ENCODE measurements around the gene MYDGF.
"Not testable (repeated sequence)": the region's sequence is repeated elsewhere in the genome, so short reads cannot be mapped to it uniquely, and the experiment has no call there.

The MYDGF gene

DNA sequence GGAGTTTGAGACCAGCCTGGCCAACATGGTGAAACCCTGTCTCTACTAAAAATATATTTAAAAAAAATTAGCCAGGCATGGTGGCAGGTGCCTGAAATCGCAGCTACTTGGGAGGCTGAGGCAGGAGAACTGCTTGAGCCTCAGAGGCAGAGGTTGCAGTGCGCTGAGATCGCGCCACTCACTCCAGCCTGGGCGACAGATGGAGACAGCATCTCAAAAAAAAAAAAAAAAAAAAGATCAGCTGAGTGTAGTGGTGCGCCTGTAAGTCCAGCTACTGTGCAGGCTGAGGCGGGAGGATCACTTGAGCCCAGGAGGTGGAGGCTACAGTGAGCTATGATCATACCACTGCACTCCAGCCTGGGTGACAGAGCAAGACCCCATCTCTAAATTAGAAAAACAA, 9.9 kb upstream of the MYDGF start:
- not testable (repeated sequence) for DNase-seq (ENCODE audit: low read depth, low spot score)

DNA sequence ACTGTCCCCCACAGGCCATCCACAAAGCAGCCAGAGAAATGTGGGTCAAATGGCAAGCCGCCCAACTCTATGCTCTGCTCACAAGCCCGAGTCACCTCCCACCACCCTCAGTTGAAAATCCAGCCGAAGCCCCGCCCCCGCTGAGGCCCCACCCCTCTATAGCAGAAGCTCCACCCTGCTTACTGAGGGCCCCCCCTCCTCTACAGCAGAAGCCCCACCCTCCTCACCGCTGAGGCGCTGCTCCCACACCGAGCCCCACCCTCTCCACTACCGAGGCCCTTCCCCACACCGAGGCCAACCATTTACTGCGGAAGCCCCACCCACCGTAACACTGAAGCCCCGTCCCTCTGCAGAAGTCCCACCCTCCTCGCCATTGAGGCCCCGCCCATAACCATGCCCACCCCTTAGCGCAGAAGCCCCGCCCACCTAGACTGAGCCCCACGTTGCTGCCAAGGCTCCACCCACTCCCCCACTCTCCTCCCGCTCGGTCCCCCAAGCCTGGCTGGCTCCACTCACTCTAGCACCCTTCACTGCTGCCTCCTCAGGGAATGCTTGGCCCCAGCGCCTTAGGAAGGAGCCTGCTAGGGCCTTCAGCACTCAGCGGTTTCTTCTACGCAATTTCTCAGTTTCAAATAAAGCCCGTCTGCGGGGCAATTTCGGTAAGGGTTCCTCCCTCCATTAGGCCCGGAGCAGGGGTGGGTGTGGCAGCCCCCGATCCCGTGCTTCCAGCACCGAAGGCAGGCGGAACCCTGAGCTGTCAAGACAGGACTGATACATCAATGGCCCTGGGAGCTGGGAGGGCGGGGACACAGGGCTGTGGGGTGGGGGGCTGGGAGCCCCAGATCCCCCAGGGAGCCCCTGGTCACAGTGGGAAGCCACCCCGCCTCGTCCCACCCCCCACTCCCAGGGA, 9.0 kb upstream of the MYDGF start:
- DNase-seq (ENCODE audit: low read depth, low spot score), result no peak
- H3K4me3 ChIP-seq (ENCODE audit: low read length), result no peak overlapping the region

More for the DNA sequence above, 9.9 kb upstream of the MYDGF start:
- not testable (repeated sequence) for H3K4me3 ChIP-seq (ENCODE audit: low read length)

DNA sequence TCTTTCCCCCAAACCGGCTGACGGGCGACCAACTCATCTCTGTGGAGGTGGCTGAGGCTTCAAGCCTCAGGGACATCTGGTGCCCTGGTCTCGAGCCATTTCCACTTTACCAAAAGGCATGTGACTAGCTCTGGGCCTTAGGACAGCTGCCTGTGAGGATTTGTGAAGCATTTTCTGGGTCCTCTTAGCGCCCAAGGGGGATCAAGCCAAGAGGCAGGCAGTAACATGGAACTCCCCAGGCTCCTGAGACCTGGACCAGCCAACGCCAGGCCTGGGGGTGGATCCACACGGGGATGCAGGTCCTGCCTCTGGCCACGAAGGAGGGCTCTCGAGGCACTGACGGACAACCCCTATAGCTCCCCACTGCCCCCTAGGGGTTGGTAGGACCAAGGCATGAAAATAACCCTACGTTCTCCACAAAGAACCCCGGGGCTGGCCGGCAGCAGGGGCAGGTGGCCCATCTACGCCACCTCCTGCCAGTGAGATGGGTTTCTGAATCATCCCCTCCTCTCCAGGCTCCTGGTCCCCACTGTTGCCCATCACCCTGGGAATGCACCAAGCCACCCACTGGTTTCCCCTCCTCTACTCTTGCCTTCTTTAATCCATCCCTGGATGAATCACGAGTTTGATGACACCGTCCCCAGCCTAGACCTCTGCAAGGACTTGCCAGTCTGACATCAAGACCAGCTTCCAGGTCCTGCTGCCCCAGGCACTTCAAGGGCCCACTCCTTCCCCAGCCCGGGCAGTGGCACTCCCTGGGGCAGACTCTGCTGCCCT, 7.0 kb upstream of the MYDGF start:
- DNase-seq (ENCODE audit: low read depth, low spot score), result no peak

DNA sequence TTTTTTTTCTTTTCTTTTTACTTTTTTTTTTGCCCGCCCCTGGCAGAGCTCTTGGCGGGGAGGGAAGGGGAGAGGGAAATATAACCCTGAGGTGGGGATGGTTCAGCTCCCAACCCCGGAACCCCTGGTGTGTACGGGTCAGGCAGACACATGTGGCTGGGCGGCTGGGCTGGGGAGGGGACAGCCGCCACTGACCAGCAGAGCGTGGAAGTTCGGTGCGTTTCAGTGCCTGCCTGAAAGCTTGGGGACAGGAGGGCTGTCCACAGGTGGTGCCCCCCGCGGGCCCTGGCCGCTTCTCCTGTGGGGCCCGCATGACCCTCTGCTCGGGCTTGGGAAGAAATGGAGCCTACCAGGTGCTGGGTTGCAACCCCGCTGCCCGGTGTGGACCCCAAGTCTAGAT, 5.2 kb upstream of the MYDGF start:
- no peak overlapping the region for H3K4me3 ChIP-seq (ENCODE audit: low read length)
- DNase-seq (ENCODE audit: low read depth, low spot score), result no peak

More for the DNA sequence above, 7.0 kb upstream of the MYDGF start:
- H3K4me3 ChIP-seq (ENCODE audit: low read length), result no peak overlapping the region

- DNase-seq (ENCODE audit: low read depth, low spot score), result no peak
- H3K4me3 ChIP-seq (ENCODE audit: low read length), result no peak overlapping the region
Observed at GRCh38 chr19:4673726-4674125, 3.6 kb upstream of the MYDGF start.

DNA sequence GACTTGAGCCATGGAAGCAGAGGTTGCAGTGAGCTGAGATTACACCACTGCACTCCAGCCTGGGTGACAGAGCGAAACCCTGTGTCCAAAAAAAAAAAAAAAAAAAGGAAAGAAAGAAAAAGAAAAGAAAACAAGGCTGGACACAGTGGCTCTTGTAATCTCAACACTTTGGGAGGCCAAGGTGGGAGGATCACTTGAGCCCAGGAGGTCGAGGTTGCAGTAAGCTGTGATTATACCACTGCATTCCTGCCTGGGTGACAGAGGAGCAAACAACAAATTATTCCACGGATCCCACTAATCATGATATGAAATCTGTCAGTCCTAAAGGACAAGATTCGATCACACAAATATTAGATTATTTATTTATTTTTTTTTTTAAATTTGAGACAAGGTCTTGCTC, 3.1 kb upstream of the MYDGF start:
- no peak overlapping the region for H3K4me3 ChIP-seq (ENCODE audit: low read length)
- no peak for DNase-seq (ENCODE audit: low read depth, low spot score)

DNA sequence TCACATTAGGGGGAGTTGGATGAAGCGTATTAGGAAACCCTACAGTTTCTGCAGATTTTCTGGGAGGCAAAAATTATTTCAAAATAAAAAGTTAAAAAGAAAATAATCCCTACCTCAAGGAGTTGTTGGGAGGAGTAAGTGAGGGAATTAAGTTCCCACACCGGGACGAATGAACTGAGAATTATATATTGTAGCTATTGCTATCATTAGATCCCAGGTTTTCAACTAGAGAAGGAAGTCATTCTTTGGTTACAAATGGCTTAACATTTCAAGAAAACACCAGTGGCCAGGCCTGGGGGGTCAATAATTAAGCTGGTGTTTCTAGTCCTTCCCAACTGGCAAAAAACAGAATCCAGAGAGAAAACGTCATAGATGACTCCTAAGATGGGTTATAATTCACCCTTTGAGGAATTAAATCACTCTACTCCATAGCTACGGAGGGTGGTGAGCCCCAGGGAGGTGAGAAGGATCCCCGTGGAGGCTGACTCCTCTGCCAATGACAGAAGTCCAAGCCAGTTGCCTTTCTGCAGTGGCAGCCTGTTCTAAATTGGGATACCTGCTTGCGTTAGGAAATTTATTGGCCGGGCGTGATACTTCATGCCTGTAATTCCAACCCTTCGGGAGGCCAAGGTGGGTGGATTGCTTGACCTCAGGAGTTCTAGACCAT, 1.2 kb upstream of the MYDGF start:
- DNase-seq (ENCODE audit: low read depth, low spot score), result no peak
- H3K4me3 ChIP-seq (ENCODE audit: low read length), result no peak overlapping the region

DNA sequence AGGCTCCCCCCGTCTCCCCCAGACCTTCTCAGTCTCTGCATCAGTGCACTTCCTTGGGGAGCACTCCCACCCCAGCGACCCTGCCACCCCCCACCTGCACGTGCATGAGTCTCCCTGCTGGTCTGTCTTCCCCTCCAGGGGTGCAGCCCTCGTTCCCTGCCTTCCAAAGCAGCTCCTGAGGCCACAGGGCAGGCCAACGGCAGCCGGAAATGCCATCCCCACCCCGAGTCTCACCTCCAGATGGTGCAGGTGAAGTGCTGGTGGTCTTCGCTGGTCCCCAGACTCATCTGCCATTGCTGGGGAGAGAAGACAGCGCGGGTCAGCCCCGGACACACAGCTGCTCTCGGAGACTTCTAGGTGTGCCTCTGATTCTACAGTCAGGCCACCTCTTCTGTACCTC, 5.5 kb downstream of the MYDGF start:
- no peak overlapping the region for H3K4me3 ChIP-seq (ENCODE audit: low read length)
- no peak for DNase-seq (ENCODE audit: low read depth, low spot score)

DNA sequence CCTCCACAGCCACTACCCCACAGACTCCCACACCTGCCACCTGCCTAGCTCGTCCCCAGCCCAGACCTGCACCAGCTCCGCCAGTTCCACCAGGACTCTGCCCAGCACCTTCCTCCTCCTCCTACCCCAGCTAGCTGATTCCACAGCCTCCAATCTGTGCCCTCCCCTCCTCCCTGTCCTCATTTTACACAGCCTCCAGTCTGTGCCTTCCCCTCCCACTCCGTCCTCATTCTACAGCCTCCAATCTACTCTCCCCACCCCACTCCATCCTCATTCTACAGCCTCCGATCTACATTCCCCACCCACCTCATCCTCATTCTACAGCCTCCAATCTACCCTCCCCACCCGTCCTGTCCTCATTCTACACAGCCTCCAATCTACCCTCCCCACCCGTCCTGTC, 7.3 kb downstream of the MYDGF start:
- no peak overlapping the region for H3K4me3 ChIP-seq (ENCODE audit: low read length)
- no peak for DNase-seq (ENCODE audit: low read depth, low spot score)

- H3K4me3 ChIP-seq (ENCODE audit: low read length), result no peak overlapping the region
- no peak for DNase-seq (ENCODE audit: low read depth, low spot score)
Observed at GRCh38 chr19:4662020-4662695, 8.0 kb downstream of the MYDGF start.

DNA sequence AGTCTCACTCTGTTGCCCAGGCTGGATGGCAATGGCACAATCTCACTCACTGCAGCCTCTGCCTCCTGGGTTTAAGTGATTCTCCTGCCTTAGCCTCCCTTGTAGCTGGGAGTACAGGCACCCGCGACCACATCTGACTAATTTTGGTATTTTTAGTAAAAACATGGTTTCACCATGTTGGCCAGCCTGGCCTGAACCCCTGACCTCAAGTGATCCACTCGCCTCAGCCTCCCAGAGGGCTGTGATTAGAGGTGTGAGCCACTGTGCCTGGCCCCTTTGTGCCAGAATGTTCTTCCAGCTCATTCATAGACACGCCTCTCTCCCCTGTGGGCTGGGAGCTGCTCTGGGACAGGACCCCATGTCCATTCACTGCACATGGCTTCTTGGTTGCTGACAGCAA, 9.1 kb downstream of the MYDGF start:
- H3K4me3 ChIP-seq (ENCODE audit: low read length), result no peak overlapping the region
- no peak for DNase-seq (ENCODE audit: low read depth, low spot score)

- DNase-seq (ENCODE audit: low read depth, low spot score), result peak; percentile 26
- H3K4me3 ChIP-seq (ENCODE audit: low read length), result no peak overlapping the region
Observed at GRCh38 chr19:4660181-4660791, 9.9 kb downstream of the MYDGF start.

DNA sequence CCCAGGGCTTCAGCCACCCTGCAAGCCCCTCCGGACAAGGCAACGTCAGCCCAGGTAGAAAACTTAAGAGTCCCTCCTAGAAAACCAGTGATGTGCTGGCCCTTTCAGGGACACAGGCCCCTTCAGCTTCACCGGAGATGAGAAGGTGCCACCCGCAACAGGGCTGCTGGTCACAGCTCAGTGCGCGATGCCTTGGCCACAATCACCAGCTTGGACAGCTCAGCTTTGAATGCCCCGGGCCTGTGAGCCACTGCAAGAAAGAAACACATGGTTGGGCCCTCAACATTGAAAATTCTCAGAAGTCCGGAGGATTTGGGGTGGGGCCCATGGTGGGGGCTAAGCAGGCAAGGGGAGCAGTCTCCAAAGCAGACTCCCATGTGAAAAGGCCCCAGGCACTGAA, 12.3 kb downstream of the MYDGF start:
- DNase-seq (ENCODE audit: low read depth, low spot score), result no peak

GRCh38 chr19:4657262-4657661, 12.9 kb downstream of the MYDGF start:
- DNase-seq (ENCODE audit: low read depth, low spot score), result no peak

More for the DNA sequence above, 12.3 kb downstream of the MYDGF start:
- no peak overlapping the region for H3K4me3 ChIP-seq (ENCODE audit: low read length)

DNA sequence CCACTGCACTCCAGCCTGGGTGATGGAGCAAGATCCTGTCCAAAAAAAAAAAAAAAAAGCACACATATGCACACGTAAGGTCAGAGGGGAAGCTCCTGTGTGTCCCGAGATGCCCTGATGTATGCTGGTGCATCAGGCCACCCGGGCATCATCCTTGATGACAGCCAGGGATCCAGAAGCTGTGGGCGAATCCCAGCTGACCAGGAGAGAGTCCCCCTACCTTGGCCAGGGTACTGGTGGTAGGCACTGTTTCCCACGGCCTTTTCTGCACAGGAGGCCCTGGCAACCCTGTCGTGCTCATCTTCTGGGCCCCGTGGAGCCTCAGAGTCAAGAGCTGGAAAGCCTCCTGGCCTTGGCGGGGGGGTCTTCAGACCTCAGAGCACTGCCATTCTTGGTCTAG, 14.0 kb downstream of the MYDGF start:
- no peak overlapping the region for H3K4me3 ChIP-seq (ENCODE audit: low read length)
- DNase-seq (ENCODE audit: low read depth, low spot score), result no peak

More at GRCh38 chr19:4657262-4657661, 12.9 kb downstream of the MYDGF start:
- H3K4me3 ChIP-seq (ENCODE audit: low read length), result no peak overlapping the region

DNA sequence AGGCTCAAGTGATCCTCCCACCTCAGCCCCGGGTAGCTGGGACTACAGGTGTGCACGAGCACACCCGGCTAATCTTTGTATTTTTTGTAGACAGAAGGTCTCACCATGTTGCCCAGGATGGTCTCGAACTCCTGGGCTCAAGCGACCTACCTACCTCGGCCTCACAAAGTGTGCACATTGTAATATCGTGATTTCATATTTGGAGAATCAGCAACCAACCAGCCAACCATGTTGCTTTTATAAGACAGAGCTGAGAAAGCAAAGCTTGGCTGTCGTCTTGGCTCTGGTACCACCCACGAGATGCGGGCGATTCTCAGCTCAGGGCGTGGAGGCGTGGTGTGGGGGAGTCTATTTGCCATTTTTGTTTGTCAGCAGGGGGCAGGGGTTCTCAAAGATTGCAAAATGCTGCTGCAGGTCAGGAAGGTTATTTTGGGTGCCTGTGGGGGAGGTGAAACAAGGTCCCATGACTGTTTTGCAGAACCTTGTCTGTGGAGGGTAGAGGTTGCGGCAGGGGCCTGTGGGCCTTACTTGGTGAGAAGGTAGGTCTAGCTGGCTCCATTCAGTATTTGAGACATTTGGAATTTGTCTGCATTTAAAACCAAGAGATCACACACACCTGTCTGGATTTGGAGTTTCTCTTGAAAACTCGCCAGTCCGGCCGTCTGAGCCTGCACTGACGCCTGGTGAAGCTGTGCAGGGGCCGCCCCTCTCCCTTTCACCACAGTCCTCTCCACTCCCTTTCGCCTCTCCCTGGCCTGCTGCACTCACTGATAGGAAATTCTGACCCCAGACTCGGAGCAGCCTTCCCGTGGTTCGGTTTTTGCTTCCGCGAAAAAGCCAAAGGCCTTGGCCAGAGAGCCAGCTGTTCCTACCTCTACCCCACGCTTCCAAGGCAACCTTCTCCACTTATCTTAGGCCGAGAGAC, 15.4 kb downstream of the MYDGF start:
- DNase-seq (ENCODE audit: low read depth, low spot score), result no peak
- H3K4me3 ChIP-seq (ENCODE audit: low read length), result no peak overlapping the region

DNA sequence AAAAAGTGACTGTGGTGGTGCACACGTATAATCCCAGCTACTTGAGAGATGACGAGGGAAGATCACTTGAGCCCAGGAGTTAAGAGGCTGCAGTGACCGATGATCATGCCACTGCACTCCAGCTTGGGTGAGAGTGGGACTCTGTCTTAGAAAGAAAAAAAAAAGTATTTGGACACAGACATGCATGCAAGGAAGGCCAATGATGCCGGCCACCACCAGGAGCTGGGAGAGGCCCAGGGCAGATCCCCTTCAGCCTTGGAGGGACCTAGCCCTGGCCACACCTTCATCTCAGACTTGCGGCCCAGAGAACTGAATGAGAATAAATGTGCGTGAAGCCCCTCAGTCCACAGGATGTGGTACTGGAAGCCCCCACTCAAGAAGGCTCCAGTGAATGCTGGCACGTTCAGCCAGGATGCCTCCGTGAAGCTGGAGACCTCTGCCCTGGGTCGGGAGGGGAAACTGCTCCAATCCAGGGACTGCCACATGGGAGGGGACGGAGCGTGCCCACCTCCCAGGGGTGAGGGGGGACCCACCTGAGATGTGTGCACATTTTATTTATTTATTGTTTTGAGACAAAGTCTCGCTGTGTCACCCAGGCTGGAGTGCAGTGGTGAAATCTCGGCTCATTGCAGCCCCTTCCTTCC, 16.2 kb downstream of the MYDGF start:
- H3K4me3 ChIP-seq (ENCODE audit: low read length), result no peak overlapping the region
- DNase-seq (ENCODE audit: low read depth, low spot score), result no peak
